ENCODE measurements around the gene AAK1.
"Not testable (repeated sequence)": the region's sequence is repeated elsewhere in the genome, so short reads cannot be mapped to it uniquely, and the experiment has no call there.

Gene AAK1

DNA sequence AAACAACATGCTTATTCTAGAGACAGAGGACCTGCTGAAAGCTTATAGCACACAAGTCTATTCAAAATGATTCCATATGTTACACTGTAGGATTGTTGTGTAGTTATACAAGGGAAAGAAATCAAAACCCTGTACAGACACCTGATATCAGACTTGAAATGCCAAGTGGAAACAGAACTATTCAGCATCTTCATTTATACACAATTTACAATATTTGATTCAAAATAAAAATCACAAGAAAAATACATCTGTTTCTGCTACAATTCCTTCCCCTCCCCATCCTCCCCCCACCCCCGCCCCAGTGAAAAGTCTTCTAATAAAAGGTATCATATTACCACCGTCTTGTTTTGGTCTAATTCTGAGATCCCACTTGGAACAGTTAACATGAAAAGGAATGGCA, 168.9 kb downstream of the AAK1 start:
- DNase-seq = no peak

DNA sequence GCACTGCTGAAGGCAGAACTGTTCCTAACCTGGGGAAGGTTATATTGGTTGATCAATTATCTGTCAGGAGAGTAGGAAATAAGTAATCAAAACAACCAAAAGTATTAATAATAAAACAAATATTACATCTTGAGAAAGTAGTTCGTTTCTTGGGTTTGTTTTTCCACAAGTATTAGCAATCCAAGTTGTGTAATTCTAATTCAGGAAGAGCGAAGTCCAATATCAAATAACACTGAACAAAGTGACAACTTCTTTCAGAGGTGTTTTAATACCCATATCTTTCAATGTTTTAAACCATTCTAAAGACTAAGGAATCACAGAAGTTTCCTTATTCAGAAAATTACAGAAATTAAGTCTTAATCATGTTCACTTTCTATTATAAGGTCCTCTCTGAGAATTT, 171.7 kb downstream of the AAK1 start:
- no peak for DNase-seq

DNA sequence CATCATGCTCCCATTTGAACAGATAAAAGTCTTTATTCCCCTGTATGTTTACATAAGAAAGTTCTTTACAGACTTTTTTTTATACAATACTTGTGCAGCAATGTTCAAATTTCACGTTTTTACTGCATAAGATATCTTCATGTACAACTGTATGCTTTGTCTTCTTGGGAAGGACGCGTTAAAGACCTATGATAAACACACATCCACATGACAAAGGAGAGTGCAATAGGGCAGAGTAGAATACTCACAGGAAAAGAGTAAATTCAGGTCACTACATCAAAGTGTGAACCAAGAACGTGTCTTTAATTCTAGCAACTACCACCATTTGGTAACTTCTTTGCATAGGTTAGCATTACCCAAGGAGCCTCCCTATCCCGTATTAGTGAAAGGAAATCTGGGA, 172.6 kb downstream of the AAK1 start:
- no peak for DNase-seq

DNA sequence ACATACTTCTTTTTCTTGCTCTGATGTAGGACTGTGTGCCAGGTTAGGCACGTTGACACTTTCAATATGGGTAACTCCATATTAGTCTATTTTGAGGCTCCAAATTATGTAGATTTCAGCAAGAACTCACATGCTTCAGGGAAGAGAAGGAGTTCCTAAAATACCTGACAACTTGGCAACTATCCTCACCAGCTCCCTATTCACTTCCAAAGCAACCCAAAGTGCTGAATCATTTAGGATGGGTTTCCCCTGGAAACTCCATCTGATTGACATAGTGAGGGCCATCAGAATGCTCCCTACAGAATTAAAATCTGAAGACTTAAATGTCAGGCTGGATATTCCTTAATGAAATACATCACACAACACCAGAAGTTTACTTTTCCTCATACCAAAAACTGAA, 173.8 kb downstream of the AAK1 start:
- DNase-seq = no peak

DNA sequence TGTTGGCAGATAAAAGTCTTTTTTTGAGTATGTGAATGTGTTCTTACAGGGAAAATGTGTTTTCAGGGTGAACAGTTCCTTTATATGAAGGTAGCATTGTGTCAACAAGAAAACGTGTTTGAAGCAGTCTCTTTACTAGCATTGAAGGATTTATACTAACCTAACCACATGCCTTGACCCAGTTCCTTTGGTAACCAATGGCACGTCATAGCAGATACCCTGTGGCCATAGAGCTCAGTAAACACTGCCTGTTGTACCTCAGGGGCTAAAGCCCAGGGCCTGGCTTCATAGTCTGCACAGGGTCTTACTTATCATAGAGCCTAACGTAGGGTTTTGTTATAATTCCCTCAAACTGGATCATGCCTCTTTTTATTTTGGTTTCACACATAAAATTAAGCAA, 174.2 kb downstream of the AAK1 start:
- DNase-seq = no peak

DNA sequence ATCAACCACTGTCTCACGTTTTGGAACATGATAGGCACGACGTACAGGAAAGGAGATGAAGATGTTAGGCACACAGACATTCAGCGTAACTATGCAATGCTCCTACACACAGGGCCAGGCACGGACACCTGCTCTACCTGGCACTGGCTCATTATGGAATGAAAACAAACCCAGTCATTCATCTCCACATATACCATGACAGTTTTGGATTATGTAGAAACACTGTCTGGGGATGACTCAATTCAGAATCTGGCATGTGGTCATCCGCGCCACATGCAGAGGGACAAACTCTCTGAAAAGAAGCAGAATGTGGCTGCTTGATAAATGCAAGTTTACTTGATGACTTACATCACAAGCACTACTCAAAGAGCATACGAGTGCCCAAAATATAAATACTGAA, 176.8 kb downstream of the AAK1 start:
- DNase-seq = no peak

DNA sequence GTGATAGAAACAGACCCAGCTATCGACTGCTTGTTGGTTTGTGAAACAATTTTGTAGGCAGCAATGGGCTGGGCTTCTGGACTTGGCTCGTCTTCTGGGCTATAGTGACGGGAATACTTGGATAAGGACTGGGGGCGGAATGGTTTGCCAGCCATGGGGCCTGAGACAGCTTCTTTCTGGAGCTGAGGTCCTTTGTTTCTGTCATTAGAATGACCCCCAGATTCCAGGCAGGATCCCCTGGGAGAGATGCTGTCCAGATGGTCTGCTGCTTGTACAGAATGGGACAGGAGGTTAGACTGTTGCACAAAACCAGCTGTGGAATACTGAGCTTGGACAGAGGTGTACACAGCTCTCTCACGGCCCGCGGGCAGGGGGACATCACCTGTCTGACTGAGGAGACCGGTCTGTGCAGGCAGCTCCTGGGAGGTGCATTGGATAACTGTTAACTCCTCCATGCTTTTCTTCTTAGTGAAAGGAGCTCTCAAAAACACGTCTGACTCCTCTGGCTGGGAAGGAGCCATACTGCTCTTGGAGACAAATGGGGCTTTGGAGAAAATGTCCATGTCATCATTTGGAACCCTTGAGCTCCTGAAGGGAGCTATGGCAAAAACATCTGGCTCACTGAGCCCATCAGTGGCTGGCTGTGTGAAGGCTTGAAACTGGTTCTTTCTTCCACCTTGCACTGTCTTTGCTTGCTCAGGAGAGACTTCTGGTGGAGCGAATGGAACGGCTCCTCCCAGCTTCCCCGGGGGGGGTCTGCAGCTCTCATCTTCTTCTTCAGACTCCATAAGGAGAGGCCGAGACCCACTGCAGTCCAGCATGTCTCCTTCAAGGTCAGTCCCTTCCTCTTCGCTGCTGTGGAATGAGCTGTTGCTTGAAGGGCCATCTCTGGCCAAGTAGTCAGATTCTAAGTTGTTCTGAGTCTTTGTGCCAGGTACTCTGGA, 177.8 kb downstream of the AAK1 start:
- no peak for DNase-seq

DNA sequence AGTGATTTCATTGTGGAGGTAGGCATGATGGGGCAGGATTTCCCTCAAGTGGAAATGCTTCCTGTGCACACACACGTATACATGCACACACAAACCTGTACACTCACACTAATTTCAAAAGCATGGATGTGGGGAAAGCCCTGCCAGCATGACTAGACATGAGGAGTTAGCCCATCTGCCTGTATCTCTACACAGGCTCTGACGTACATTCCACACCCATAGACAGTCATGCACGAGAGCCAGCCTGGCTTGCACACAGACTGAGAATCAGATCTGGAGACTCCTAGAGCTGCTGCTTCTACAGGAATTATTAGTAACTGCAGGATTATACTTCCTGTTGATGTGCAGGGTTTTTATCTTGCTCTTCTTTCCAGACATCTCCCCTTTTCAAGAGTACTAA, 179.0 kb downstream of the AAK1 start:
- no peak for DNase-seq

DNA sequence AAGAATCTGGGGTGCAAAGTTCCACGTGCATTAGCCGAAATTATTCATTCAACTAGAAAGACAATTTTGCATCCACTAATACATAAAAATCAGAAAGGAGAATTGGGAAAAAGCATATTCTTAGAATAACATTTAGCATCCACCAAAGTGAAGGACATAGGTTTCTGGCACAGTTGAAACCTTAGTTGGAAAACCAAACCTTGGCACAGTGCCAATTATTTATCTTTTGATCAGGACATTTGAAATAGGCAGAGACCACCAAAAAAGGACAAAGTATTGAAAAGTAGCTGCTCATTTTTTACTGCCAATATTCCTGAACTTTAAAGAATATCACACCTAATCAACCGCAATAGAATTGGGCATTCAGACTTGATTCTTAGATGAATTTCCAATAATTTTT, 180.8 kb downstream of the AAK1 start:
- DNase-seq = no peak

DNA sequence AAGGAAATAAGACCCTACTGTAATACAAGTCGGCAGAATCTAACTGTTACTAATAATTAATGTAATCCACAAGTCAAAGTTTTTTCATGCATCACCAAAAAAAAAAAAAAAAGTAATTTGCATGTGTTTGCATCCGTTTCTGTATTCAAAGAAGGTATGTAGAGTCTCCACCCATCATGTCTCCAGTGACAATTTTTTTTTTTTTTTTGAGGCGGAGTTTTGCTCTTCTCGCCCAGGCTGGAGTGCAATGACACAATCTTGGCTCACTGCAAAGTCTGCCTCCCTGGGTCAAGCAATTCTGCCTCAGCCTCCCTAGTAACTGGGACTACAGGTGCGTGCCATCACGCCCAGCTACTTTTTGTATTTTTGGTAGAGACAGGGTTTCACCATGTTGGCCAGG, 182.1 kb downstream of the AAK1 start:
- no peak for DNase-seq

DNA sequence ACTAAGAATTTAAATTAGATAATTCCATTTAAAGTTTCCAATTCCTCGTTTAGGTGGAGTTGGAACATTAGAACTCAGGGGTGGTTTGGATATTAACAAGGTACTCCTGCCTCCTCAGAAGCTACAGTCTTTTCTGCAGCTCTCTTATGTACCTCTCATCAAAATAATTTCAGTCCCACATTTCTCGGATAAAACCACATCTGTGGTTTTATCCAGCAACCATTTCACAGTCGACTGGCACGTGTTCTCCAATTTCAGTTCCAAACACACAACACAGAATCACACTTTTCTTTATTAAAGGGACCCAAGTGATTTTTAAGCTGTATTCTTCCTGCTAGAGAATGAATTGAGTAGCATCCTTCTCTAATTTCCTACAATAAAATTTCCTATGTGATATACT, 183.6 kb downstream of the AAK1 start:
- no peak for DNase-seq

DNA sequence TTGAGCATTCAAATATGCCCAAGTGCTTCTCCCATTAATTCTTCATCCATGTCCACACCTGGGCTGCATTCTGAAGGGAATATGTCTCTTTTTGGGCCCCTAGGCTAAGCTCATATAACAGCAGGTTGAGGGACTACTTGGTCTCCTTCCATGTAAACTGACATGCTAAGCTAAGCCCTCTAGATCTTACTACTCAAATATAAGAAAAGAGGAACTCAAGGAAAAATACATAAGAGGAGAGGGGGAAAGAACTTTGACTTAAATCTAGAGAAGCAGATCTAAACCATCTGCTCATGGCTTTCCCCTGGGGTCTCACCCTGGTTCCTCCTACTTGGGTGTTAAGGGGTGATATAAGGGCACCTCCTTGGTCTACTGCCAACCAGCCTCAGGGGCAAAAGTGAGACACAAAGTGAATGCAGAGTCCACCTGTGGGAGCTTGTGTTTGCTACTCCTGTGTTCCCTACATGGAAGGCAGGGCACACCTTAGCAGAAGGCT, 186.5 kb downstream of the AAK1 start:
- DNase-seq = no peak

DNA sequence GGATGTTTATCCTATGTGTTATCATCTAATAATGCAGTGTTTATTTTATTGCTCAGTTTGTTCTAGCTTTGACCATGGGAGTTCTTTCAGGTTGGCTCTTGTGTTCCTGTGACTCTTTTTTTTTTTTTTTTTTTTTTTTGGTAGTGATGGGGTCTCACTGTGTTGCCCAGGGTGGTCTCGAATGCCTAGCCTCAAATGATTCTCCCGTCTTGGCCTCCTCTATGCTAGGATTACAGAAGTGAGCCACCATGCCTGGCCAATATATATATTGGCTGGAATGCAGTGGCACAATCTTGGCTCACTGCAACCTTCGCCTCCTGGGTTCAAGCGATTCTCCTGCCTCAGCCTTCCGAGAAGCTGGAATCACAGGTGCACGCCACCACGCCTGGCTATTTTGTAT, 187.4 kb downstream of the AAK1 start:
- no peak for DNase-seq

DNA sequence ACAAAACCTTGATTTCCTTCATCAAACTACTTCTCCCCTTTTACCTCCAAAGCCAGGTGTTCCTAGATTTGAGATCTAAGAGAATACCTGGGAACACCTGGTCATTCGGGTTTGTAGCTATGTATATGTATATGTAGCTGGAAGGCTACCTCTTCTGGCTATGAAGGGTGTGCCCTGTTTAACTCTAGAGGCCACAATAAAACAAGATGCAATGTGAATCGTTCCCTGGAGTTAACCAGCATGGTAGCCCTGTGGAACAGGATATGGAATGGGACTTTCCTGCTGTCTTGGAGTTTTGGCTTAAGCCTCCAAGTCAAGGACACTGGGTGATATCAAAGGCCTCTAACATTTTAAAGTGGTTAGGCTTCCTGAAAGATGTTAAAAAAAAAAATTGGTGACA, 188.6 kb downstream of the AAK1 start:
- no peak for DNase-seq

DNA sequence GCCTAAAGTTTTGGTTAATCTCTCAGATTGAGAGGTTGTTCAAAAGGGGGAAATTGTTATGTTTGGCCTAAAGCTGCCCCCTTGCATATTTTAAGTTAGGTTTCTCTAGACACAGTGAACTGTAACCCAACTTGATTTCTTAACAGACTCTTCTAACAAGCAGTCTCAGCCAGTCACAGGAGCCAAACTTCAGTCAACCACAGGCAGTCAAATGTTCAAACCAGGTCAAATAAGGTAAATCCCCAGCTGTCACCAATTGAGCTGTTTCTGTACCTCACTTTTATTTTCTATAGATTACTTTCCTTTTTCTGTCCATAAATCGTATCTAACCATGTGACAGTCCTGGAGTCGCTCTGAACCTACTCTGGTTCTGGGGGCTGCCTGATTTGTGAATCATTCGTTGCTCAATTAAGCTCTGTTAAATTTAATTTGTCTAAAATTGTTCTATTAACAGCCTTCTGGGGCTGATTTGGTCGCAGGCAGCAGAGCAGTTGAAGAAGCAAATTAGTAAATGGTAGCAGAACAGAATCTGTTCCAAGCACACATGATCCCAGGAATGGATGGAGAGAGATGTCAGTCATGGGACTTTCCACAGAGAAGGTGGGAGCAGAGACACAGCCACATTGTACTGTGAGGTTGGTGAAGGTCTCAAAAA, 189.9 kb downstream of the AAK1 start:
- no peak for DNase-seq

DNA sequence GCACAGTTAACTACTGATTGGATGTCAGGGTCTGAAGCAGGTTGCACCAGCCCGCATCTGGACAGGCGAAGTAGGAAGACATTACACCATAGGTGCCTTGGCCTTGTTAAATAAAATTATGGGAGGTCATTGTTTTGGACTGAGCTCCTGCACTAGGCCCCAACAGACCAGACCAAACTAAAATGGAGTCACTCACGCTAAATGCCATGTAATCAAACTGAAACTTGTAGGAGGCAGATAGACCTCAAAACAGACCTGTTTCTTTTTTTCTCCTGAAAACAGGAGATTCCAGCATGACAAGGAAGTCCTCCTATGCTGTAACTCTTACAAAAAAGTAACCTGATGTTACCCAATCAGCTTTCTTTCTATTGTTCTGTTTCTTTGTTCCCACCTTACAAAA, 190.9 kb downstream of the AAK1 start:
- no peak for DNase-seq

DNA sequence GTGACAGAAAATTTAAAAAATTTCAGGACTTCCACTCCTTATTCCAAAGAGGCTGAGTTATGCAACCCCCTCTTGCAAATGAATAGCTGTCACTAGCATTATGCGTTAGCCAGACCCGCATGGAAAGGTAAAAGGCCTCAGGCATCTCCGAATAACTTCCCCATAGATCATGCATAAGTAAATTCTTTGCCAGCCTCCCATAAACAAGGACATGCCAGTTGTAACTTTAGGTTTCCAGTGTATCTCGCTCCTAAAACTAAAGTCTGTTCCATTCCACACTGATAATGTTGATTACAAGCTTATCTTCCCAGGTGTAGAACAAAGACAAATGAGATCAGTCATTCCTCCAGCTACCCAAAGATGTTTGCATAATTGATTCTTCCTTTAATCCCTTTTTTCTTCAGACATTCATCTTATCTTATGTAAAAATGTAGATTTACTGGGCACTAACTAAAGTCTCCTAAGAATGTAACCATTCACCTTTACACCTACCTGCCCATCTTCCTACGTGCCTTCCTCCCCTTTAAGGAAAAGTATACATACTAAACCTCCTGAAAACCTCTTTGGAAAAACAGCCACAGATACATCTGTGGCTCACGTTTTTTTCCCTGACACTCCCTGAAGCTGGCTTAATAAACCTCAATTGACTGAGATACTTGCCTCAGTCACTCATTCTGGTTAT, 192.7 kb downstream of the AAK1 start:
- DNase-seq = no peak

DNA sequence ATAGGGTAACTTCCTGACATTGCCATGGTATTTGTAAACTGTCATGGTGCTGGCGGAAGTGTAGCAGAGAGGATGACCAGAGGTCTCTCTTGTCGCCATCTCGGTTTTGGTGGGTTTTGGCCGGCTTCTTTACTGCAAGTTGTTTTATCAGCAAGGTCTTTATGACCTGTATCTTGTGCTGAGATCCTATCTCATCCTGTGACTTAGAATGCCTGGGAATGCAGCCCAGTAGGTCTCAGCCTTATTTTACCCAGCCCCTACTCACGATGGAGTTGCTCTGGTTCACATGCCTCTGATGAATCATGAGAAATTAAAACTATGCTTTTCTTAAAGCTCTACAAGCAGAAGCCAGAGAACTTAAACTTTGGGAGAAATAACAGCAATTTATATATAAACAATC, 193.6 kb downstream of the AAK1 start:
- DNase-seq = no peak

DNA sequence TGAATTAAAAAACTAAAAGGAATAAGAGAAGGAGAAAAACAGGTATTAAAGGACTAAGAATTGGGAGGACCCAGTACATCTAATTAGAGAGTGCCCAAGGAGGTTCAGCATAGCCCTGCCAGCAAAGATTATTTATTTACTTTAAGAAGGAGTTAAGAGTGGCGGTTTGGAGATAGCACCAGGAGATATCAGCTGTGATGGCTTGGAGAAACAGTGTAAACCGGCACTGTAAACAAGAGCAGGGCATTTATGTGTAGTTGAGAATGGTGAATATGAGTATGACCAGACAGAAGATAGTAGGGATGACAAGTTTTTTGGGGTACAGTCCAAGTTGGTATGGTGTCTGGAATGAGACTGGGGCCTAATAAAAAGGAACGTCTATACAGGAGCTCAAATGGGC, 199.9 kb downstream of the AAK1 start:
- not testable (repeated sequence) for DNase-seq

DNA sequence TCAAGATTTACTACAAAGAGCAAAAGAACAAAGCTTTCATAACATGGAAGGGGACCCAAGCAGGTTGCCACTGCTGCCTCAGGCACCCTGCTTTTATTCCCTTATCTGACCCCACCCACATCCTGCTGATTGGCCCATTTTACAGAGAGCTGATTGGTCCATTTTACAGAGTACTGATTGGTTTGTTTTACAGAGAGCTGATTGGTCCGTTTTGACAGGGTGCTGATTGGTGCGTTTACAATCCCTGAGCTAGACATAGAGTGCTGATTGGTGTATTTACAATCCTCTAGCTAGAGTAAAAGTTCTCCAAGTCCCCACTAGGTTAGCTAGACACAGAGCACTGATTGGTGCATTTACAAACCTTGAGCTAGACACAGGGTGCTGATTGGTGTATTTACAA, 204.0 kb downstream of the AAK1 start:
- DNase-seq = not testable (repeated sequence)

DNA sequence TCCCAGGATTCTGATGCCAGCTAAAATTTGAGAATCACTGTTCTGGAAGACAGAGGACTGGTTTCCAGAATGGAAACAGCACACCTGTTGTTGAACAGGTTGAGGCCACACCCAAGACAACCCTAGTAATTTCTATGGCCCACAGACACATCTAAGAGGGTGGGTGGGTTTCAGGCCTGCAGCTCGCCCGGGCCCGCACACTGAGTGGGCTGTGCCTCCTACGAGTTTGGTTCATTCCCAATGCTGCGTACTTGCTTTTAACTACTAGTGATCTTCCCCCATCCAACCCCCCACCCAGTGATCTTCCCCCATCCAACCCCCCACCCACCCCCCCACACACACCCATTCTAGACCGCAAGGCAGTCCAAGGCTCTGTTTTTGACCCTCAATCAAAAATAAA, 205.0 kb downstream of the AAK1 start:
- no peak for DNase-seq

DNA sequence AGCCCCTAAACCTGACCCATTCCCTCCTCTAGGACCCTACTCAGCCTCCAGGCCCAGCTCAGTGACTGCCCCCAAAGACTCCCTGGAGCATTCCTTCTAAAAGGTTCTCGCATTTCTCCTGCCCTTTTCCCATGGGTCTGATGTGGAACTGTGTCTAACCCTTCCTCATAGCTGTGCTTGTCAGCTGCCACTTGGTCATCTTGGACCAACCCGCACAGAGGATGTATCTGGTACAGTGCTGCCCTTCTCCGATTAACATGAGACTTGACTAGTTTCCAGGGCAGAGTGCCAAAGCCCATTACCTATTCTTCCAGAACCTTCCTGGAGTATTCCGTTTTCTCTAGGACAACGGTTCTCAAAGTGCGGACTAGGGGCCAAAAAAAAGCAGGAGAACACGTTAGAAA, 205.8 kb downstream of the AAK1 start:
- no peak for DNase-seq

DNA sequence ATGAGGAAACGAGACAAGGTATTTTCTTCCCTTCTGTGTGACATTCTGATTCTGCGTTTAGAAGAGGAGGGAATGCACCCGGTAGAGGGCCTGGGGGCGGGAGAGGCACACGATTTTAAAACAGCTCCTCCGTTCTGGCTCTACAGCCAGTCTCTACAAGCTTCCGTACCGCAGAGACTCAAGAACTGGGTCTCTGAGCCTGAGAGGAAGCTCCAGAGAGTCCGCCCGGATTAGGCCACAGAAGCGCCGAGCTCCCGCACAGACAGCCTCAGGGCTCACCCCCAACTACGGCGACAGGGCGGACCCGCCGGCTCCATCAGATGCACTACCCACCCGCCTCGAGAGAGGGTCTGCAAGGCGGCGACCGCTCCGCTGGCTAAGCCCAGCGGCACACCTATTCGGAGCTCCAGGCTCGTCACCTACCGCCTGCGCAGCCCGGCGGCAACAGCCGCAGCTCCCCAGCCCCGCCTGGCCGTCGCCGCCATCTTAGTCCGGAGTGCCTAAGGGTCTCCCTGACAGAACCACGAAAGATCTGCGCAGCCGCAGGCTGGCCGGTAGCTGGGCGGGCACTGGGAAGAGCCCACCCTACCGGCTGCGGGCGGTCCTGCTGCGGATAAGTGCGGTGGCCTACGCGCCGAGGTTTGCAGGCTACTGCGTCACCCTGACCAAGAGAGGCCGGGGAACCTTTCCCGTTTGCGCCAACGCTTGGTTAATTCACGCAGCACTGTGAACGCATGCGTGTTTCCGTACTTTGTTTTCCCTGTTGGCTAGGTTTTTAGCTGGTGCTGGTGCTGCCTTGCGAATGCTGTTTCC, 206.4 kb downstream of the AAK1 start, which contains the start of gene NFU1:
NFU1 (minus strand) TSS at position 498 of the 813 bp plus-strand sequence; CDS start at position 485, 13 bp downstream.
- DNase-seq = peak; percentile 86

All from activated gamma-delta T cell treated with Interleukin-2 at 50 U/mL for 16 hours (primary cell).